Measurements from ENCODE around the gene MTARC1.

MTARC1 gene

DNA sequence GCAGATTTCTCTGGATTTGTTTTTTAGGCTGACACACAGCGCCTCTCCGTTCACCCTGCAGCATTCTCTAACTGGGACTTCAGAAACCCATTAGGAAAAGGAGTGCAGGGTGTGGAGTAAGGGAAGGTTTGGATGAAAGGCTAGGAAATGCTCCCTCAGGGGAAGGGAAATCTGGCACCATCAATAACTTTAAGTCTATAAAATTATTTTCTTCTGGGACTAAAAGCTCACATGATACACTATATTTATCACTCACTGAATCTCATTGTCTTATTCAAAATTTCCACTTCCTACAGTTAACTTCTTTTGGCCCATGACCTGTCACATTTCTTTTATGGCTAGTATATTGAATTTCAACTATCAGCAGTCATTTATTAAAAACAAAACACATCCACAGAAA, 46.7 kb downstream of the MTARC1 start:
- no peak for DNase-seq (ENCODE audit: low read depth)

DNA sequence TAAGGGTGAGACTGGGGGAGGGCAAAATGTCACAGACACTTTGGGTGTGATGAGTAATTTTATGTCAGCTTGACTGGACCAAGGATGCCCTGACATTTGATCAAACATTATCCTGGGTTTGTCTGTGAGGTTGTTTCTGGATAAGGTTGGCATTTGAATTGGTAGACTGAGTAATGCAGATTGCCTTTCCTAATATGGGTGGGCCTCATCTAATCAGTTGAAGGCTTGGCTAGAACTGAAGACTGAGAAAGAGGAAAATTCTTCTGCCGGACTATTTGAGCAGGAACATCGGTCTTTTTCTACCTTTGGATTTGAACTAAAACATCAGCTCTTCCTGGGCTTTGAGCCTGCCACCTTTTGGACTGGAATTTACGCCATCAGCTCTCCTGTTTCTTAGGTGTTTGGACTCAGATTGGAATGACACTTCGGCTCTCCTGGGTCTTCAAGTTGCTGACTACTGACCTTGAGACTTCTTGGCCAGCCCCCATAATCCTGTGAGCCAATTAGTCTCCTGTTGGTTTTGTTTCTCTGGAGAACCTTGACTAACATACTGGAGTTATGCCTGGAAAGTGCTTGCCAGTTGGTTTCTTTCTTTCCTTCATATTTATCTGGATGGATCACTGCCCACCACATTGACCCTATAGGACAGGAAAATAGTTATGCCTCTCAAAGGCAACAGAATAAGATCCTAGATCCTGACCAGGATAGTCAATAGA, 47.6 kb downstream of the MTARC1 start:
- DNase-seq (ENCODE audit: low read depth): no peak
